Stimulated activated CD4-positive, alpha-beta T cell treated with anti-CD3 and anti-CD28 coated beads, Interleukin-2, amount 100 ng/mL, for 4 hours (primary cell): ENCODE data around the gene RETREG2.

Experiments used
- DNase-seq: peaks from one replicate; pipeline ENCODE4 v3.0.0-alpha.2; 2020; ENCODE audit warnings: low read depth

Gene RETREG2

GRCh38 chr2:219169930-219170654, 8.0 kb upstream of the RETREG2 start, which contains the start of gene SLC23A3:
Gene SLC23A3 (minus strand): TSS chr2:219170029. CDS start chr2:219169984, 45 bp downstream.
- no peak for DNase-seq

GRCh38 chr2:219171231-219171651, 6.8 kb upstream of the RETREG2 start:
- peak; percentile 13 for DNase-seq

- no peak for DNase-seq
Observed at GRCh38 chr2:219172231-219173154, 5.6 kb upstream of the RETREG2 start.

GRCh38 chr2:219173176-219173575, 4.9 kb upstream of the RETREG2 start:
- DNase-seq: no peak

GRCh38 chr2:219174146-219174545, 3.9 kb upstream of the RETREG2 start:
- DNase-seq: no peak

GRCh38 chr2:219174801-219175200, 3.3 kb upstream of the RETREG2 start:
- no peak for DNase-seq

GRCh38 chr2:219175486-219175885, 2.6 kb upstream of the RETREG2 start:
- DNase-seq: no peak

- DNase-seq: no peak
Observed at GRCh38 chr2:219175928-219176817, 1.9 kb upstream of the RETREG2 start.

GRCh38 chr2:219176818-219177551, 1.1 kb upstream of the RETREG2 start, which contains the start of gene CNPPD1:
Gene CNPPD1 (minus strand): TSS chr2:219176925. CDS start chr2:219176828, 97 bp downstream.
- DNase-seq: peak; percentile 80

GRCh38 chr2:219178377-219179175, 501 bp downstream of the RETREG2 start:
- DNase-seq: peak; percentile 11

- DNase-seq: no peak
Observed at GRCh38 chr2:219179601-219180465, 1.8 kb downstream of the RETREG2 start.

GRCh38 chr2:219180961-219181360, 2.9 kb downstream of the RETREG2 start:
- DNase-seq: no peak

GRCh38 chr2:219181531-219181930, 3.5 kb downstream of the RETREG2 start:
- DNase-seq: no peak

GRCh38 chr2:219182331-219183150, 4.5 kb downstream of the RETREG2 start:
- DNase-seq: no peak

GRCh38 chr2:219183151-219183772, 5.2 kb downstream of the RETREG2 start:
- DNase-seq: no peak

GRCh38 chr2:219184121-219184520, 6.0 kb downstream of the RETREG2 start:
- no peak for DNase-seq

GRCh38 chr2:219186754-219187456, 8.8 kb downstream of the RETREG2 start:
- DNase-seq: no peak
